ENCODE results near the gene CD2. TPM values are rescaled to one million over a fixed set of nuclear protein-coding genes. Genes with fewer than 3 reads are reported as not detected.

CD2 gene
- total RNA-seq, 4 donors from 2014 or later, result 0.39 to 1.7 TPM; not detected in 2

DNA sequence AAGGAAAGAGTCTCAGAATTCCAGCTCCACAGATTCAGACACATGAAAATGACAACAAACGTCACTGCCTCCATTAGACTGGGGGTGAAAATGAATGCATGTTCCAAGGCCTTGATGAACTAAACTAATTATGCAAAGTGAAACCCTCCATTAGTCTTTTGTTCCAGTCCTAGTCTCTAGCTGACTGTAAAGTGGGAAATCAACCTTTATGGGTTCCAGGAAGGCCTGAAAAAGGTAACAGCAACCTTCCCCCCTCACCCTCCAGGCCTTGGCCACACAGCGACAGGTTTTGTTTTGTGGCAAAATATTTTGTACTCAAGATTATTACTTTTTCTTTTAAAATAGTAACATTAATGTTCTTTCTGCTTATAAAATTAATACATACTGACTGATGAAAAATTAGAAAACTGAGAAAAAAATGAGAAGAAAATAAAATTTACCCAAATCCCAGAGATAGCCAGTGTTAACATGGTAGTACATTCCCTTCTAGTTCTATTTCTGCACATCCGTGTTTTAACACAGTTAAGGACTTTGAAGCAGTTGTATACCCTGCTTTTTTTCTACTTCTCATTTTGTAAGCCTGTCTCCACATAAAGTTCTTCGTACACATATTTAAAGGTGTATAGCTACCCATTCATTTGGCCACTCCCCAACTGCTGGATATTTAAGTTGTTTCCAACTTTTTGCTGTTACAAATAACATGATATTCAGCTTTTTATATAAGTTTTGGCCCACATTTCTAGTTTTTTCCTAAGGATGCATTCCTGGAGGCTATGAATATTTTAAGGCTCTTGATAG is 60.9 kb downstream of the CD2 start:
- no peaks in the 10 kb centered on the region for H3K36me3 ChIP-seq
- H3K9me3 ChIP-seq, result no peaks in the 10 kb centered on the region
- H3K27me3 ChIP-seq, result no peaks in the 10 kb centered on the region
- H3K4me1 ChIP-seq, result no peaks in the 10 kb centered on the region
- H3K4me3 ChIP-seq, result no peak overlapping the region
- DNase-seq (ENCODE audit: low spot score in 2 of 2), result no peak
- H3K27ac ChIP-seq, result no peak overlapping the region
- 81% methylated on average over 4 of the region's 4 CpGs for WGBS
- no peak for TF ChIP-seq POLR2AphosphoS5 (IDR thresholded peaks at IDR 0.05)
- TF ChIP-seq POLR2A (IDR thresholded peaks at IDR 0.05), result no peak
- TF ChIP-seq, protein P1, sequence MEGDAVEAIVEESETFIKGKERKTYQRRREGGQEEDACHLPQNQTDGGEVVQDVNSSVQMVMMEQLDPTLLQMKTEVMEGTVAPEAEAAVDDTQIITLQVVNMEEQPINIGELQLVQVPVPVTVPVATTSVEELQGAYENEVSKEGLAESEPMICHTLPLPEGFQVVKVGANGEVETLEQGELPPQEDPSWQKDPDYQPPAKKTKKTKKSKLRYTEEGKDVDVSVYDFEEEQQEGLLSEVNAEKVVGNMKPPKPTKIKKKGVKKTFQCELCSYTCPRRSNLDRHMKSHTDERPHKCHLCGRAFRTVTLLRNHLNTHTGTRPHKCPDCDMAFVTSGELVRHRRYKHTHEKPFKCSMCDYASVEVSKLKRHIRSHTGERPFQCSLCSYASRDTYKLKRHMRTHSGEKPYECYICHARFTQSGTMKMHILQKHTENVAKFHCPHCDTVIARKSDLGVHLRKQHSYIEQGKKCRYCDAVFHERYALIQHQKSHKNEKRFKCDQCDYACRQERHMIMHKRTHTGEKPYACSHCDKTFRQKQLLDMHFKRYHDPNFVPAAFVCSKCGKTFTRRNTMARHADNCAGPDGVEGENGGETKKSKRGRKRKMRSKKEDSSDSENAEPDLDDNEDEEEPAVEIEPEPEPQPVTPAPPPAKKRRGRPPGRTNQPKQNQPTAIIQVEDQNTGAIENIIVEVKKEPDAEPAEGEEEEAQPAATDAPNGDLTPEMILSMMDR (IDR thresholded peaks at IDR 0.05), result no peak
- no peak for TF ChIP-seq EP300 (IDR thresholded peaks at IDR 0.05)

DNA sequence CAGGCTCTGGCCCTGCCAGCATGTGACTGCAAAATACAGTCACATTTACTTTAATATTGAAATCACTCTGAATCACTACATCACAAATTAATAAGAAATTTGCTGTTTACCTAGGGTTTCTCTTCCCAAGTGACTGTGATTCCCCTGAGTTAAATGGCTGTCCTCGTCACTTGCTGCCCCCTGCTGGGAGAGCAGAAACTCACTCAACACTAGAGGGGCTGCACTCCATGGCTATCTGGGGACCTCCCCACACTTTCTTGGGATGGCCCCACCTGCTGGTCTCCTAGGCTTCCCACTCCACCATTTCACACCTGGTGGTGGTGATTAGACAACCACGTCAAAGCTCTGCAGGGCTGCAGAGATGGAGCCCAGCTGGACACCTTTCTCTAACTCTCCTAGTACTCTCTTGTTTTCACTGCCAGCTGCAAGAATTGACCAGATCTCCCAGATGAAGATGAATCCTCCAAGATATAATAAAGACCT is 63.4 kb downstream of the CD2 start:
- Histone ChIP-seq H3K36me3 (no peaks in the 10 kb centered on the region), H3K27ac (no peak overlapping the region), H3K4me1 (no peaks in the 10 kb centered on the region), H3K27me3 (no peaks in the 10 kb centered on the region), H3K9me3 (no peaks in the 10 kb centered on the region), H3K4me3 (no peak overlapping the region)
- WGBS, result 59% methylated on average over 2 of the region's 2 CpGs
- no peak for DNase-seq (ENCODE audit: low spot score in 2 of 2)
- TF ChIP-seq, protein P1 (IDR thresholded peaks at IDR 0.05), result peak; percentile 30 to 39
- no peak for TF ChIP-seq POLR2A (IDR thresholded peaks at IDR 0.05)

Other genes with a start within 250 kb of the CD2 start
- gene CD58, start 183.4 kb upstream of the CD2 start, total RNA-seq, result 10 to 100 TPM; 23.7 to 33.4 (median 28.0) TPM
- 10 to 100 TPM; 48.1 to 59.2 (median 55.6) TPM for gene IGSF3, start 86.7 kb upstream of the CD2 start, total RNA-seq
- 10 to 100 TPM; 64.5 to 92.0 (median 83.9) TPM for gene PTGFRN, start 155.5 kb downstream of the CD2 start, total RNA-seq
- gene CD101, start 247.3 kb downstream of the CD2 start, total RNA-seq, result 1 to 10 TPM; 1.2 to 5.3 (median 2.8) TPM